Spleen (tissue), 11 donors: Measurements from ENCODE around the gene GPR152. TPM values are rescaled to one million over a fixed set of nuclear protein-coding genes. Genes with fewer than 3 reads are reported as not detected.

Source experiments
- DNase-seq: peaks from one replicate; pipeline ENCODE4 v3.0.0-alpha.2; 2020
- H3K27ac ChIP-seq, 8 donors: fragments of 200-600 bp; sonication (generic) in 7 of 8; 1 replicate in 4 of 8; 2 replicates in 4 of 8; pipeline versions ENCODE4 v1.5.0 to v1.8.0; 2016 to 2021; ENCODE audit warnings: inconsistent platforms in 4 of 8, mild to moderate bottlenecking in 4 of 8, moderate library complexity in 1 of 8
- H3K27me3 ChIP-seq, 7 donors: fragments of 200-600 bp; sonication (generic) in 6 of 7; replicated peaks in 1 of 7; 1 replicate in 4 of 7; 2 replicates in 3 of 7; pipeline versions ENCODE4 v1.5.0 to v1.8.0; 2016 to 2021; ENCODE audit warnings: inconsistent platforms in 3 of 7, mild to moderate bottlenecking in 1 of 7
- H3K36me3 ChIP-seq, 6 donors: fragments of 200-600 bp; sonication (generic) in 5 of 6; 1 replicate in 4 of 6; 2 replicates in 2 of 6; pipeline versions ENCODE4 v1.5.0 to v1.8.0; 2016 to 2021; ENCODE audit warnings: inconsistent platforms in 2 of 6
- H3K4me1 ChIP-seq, 6 donors: fragments of 200-600 bp; sonication (generic) in 5 of 6; 1 replicate in 3 of 6; 2 replicates in 3 of 6; pipeline versions ENCODE4 v1.5.0 to v1.8.0; 2016 to 2021; ENCODE audit warnings: inconsistent platforms in 3 of 6
- H3K4me3 ChIP-seq, 8 donors: fragments of 200-600 bp; sonication (generic) in 7 of 8; 1 replicate in 4 of 8; 2 replicates in 4 of 8; pipeline versions ENCODE4 v1.5.0 to v1.8.0; 2016 to 2021; ENCODE audit warnings: inconsistent platforms in 4 of 8, mild to moderate bottlenecking in 4 of 8, moderate library complexity in 2 of 8
- H3K9me3 ChIP-seq, 8 donors: fragments of 200-600 bp; sonication (generic) in 7 of 8; 1 replicate in 4 of 8; 2 replicates in 4 of 8; pipeline versions ENCODE4 v1.5.0 to v1.8.0; 2016 to 2021; ENCODE audit warnings: inconsistent platforms in 4 of 8
- CTCF ChIP-seq, 11 experiments: fragments of 200-600 bp in 7 of 11; fragments of 450-650 bp in 4 of 11; sonication (generic) in 4 of 11; IDR thresholded peaks in 8 of 11; conservative IDR thresholded peaks in 3 of 11; 1 replicate in 7 of 11; 2 replicates in 4 of 11; pipeline versions ENCODE4 v1.4.0 to v1.8.0; 2016 to 2021; ENCODE audit warnings: antibody characterized with exemption in 11 of 11, inconsistent platforms in 4 of 11, mild to moderate bottlenecking in 1 of 11
- POLR2A ChIP-seq, 3 donors: fragments of 450-650 bp; IDR thresholded peaks; one replicate each; pipeline ENCODE4 v1.5.1; 2017; ENCODE audit warnings: antibody characterized with exemption in 3 of 3, mild to moderate bottlenecking in 1 of 3
- POLR2AphosphoS5 ChIP-seq, 3 donors: sonication (generic); formaldehyde crosslinking; IDR thresholded peaks; one replicate each; pipeline ENCODE4 v1.5.1; 2017; ENCODE audit warnings: antibody characterized with exemption in 3 of 3
- WGBS, 5 donors: extraction: QIAGEN DNeasy Blood & Tissue Kit in 3 of 5; methylation state at CpG; one replicate each; pipeline versions ENCODE4 v1.1.5 to v1.1.7; 2013 to 2018; 5-methylcytosine and 5-hydroxymethylcytosine counted together
- intact Hi-C: fragments of 100-400 bp; cut with DNase I; formaldehyde crosslinking; loops from one replicate; pipeline ENCODE4 v1.15.0; 2023; ENCODE audit warnings: low total_unique reads
- polyA plus RNA-seq, 3 donors: library from polyadenylated mRNA; stranded (reverse); fragments of 200-250 nt; gene quantifications; one replicate each; pipeline ENCODE4 v1.2.1, GENCODE V29; 2013
- total RNA-seq, 7 donors: library from RNA; depleted of rRNA in 3 of 7; stranded (reverse); fragments of >200 nt in 3 of 7; fragmentation: NEBNext Ultra II Directional in 4 of 7; extraction: Animal tissue kit (Norgen Biotek cat#: 25700) in 4 of 7; gene quantifications; one replicate each; pipeline versions ENCODE4 v1.1.0 to v1.2.1, GENCODE V29; 2016 to 2021
- donor health status: healthy with polysubstance abuse.
- donor health status: DM: no; HTN: no; CAD: no; lungs with moderate emphysema.
- donor health status: DM: no; HTN: no; CAD: no.
- donor health status: Bipolar disorder and iron deficiency.
- donor health status: healthy.
- donor health status: DM: no; HTN: no; CAD: no.
- donor health status: DM: yes; HTN: yes; CAD: no.

Gene GPR152
- total and polyA plus RNA-seq, 10 donors = 0.10 TPM; not detected in 9

- Histone ChIP-seq H3K9me3 (no peaks in the 10 kb centered on the region), H3K4me3 (peak overlapping the region in 7 of 8 donors; percentile 2 to 75 (median 42)), H3K36me3 (peaks cover 0 to 50% (median 6%) of the 10 kb centered on the region in 6 donors), H3K4me1 (peaks cover 37 to 100% (median 91%) of the 10 kb centered on the region in 6 donors), H3K27me3 (peaks cover 0 to 38% (median 0%) of the 10 kb centered on the region in 7 donors), H3K27ac (peak overlapping the region; percentile 65 to 99 (median 96))
- intact Hi-C loops = no loop called here
- peak; percentile 79 for DNase-seq
- 32 to 57% (median 41%) methylated on average over 5 to 18 of the region's 18 CpGs for WGBS, 5 donors
- TF ChIP-seq CTCF (IDR thresholded peaks at IDR 0.05 in 8 of 11, conservative IDR thresholded peaks at IDR 0.05 in 3 of 11) = no peak
- TF ChIP-seq POLR2A (IDR thresholded peaks at IDR 0.05) = no peak
- no peak for TF ChIP-seq POLR2AphosphoS5 (IDR thresholded peaks at IDR 0.05)
Observed at GRCh38 chr11:67408437-67409200, 43.9 kb downstream of the GPR152 start.

GRCh38 chr11:67407688-67408163 is 44.8 kb downstream of the GPR152 start:
- H3K9me3 ChIP-seq = no peaks in the 10 kb centered on the region
- WGBS, 5 donors = 55 to 70% (median 66%) methylated on average over 11 to 12 of the region's 12 CpGs
- H3K36me3 ChIP-seq = peaks cover 0 to 50% (median 6%) of the 10 kb centered on the region in 6 donors
- intact Hi-C loops = no loop called here
- peaks cover 0 to 34% (median 0%) of the 10 kb centered on the region in 7 donors for H3K27me3 ChIP-seq
- no peak for TF ChIP-seq CTCF (IDR thresholded peaks at IDR 0.05 in 8 of 11, conservative IDR thresholded peaks at IDR 0.05 in 3 of 11)
- no peak for TF ChIP-seq POLR2A (IDR thresholded peaks at IDR 0.05)
- no peak for TF ChIP-seq POLR2AphosphoS5 (IDR thresholded peaks at IDR 0.05)
- peaks cover 46 to 100% (median 93%) of the 10 kb centered on the region in 6 donors for H3K4me1 ChIP-seq
- peak overlapping the region in 4 of 8 donors; percentile 18 to 75 (median 32) for H3K4me3 ChIP-seq
- peak overlapping the region; percentile 65 to 99 (median 96) for H3K27ac ChIP-seq
- DNase-seq = no peak

- peaks cover 0 to 50% (median 6%) of the 10 kb centered on the region in 6 donors for H3K36me3 ChIP-seq
- intact Hi-C loops = no loop called here
- peaks cover 0 to 29% (median 0%) of the 10 kb centered on the region in 7 donors for H3K27me3 ChIP-seq
- TF ChIP-seq POLR2AphosphoS5 (IDR thresholded peaks at IDR 0.05) = peak; percentile 13 to 48 (median 45)
- TF ChIP-seq POLR2A (IDR thresholded peaks at IDR 0.05) = no peak
- peak overlapping the region in 6 of 8 donors; percentile 10 to 75 (median 22) for H3K4me3 ChIP-seq
- H3K27ac ChIP-seq = peak overlapping the region; percentile 66 to 99 (median 96)
- H3K9me3 ChIP-seq = no peaks in the 10 kb centered on the region
- H3K4me1 ChIP-seq = peaks cover 46 to 100% (median 93%) of the 10 kb centered on the region in 6 donors
- peak; percentile 83 for DNase-seq
- 37 to 58% (median 44%) methylated on average over 8 to 12 of the region's 12 CpGs for WGBS, 5 donors
Observed at GRCh38 chr11:67406969-67407687, 45.4 kb downstream of the GPR152 start.

GRCh38 chr11:67406420-67406968 is 46.0 kb downstream of the GPR152 start:
- H3K27me3 ChIP-seq = peaks cover 0 to 28% (median 0%) of the 10 kb centered on the region in 7 donors
- H3K4me1 ChIP-seq = peaks cover 46 to 97% (median 89%) of the 10 kb centered on the region in 6 donors
- H3K4me3 ChIP-seq = peak overlapping the region in 6 of 8 donors; percentile 10 to 75 (median 22)
- no peak for DNase-seq
- intact Hi-C loops = no loop called here
- 77 to 83% (median 80%) methylated on average over 4 to 18 of the region's 18 CpGs for WGBS, 5 donors
- H3K9me3 ChIP-seq = no peaks in the 10 kb centered on the region
- no peak for TF ChIP-seq POLR2A (IDR thresholded peaks at IDR 0.05)
- TF ChIP-seq POLR2AphosphoS5 (IDR thresholded peaks at IDR 0.05) = peak in 1 of 3 donors; percentile 56
- no peak for TF ChIP-seq CTCF (IDR thresholded peaks at IDR 0.05 in 8 of 11, conservative IDR thresholded peaks at IDR 0.05 in 3 of 11)
- peaks cover 0 to 50% (median 6%) of the 10 kb centered on the region in 6 donors for H3K36me3 ChIP-seq
- peak overlapping the region; percentile 66 to 99 (median 96) for H3K27ac ChIP-seq
